Mammary microvascular endothelial cell (primary cell): ENCODE data around the gene ENKD1. TPM values are rescaled to one million over a fixed set of nuclear protein-coding genes. Genes with fewer than 3 reads are reported as not detected.

Source experiments
- total RNA-seq: library from RNA; depleted of rRNA; stranded (reverse); fragments of >200 nt; gene quantifications from 2 replicates; pipeline ENCODE4 v1.2.3, GENCODE V29; 2015

The ENKD1 gene
- 14.3 and 16.5 TPM in 2 replicates for total RNA-seq

GRCh38 chr16:67666559-67667452, at the start of gene ENKD1, which contains the start of gene C16orf86:
Gene ENKD1, minus strand, starts transcription at chr16:67666750. Its CDS starts 308 bp downstream, at chr16:67666442.
Gene C16orf86, plus strand, starts transcription at chr16:67666814. Its CDS starts 157 bp downstream, at chr16:67666971.

GRCh38 chr16:67660564-67661028, 6.0 kb downstream of the ENKD1 start, which contains the start of gene PARD6A:
Gene PARD6A, plus strand, starts transcription at chr16:67660960. Its CDS starts 79 bp downstream, at chr16:67661039.

GRCh38 chr16:67659675-67660563, 6.6 kb downstream of the ENKD1 start, which contains the start of gene ACD:
Gene ACD, minus strand, starts transcription at chr16:67660260. Its CDS starts 40 bp downstream, at chr16:67660220.

Other genes with a start within 250 kb of the ENKD1 start
- not detected in 2 replicates for gene HSD11B2, start 235.6 kb downstream of the ENKD1 start, total RNA-seq
- 170 and 206 TPM in 2 replicates for gene ATP6V0D1, start 185.6 kb downstream of the ENKD1 start, total RNA-seq
- gene AGRP, start 183.2 kb downstream of the ENKD1 start, total RNA-seq = not detected in 2 replicates
- 53.6 and 66.6 TPM in 2 replicates for gene RIPOR1, start 137.9 kb downstream of the ENKD1 start, total RNA-seq
- 25.5 and 27.7 TPM in 2 replicates for gene CTCF, start 104.2 kb downstream of the ENKD1 start, total RNA-seq
- gene CARMIL2, start 21.6 kb downstream of the ENKD1 start, total RNA-seq = 0.25 and 3.6 TPM in 2 replicates
- gene ACD, start 6.5 kb downstream of the ENKD1 start, total RNA-seq = 26.0 and 35.8 TPM in 2 replicates
- 2.8 and 4.5 TPM in 2 replicates for gene PARD6A, start 5.8 kb downstream of the ENKD1 start, total RNA-seq
- gene C16orf86, start 64 bp upstream of the ENKD1 start, total RNA-seq = 3.6 and 5.8 TPM in 2 replicates
- gene GFOD2, start 52.6 kb upstream of the ENKD1 start, total RNA-seq = 19.6 TPM in 2 replicates
- 8.6 and 10.3 TPM in 2 replicates for gene RANBP10, start 139.8 kb upstream of the ENKD1 start, total RNA-seq
- 0.13 and 0.20 TPM in 2 replicates for gene TSNAXIP1, start 140.1 kb upstream of the ENKD1 start, total RNA-seq
- 35.4 and 40.7 TPM in 2 replicates for gene THAP11, start 175.6 kb upstream of the ENKD1 start, total RNA-seq
- 158 and 170 TPM in 2 replicates for gene NUTF2, start 180.2 kb upstream of the ENKD1 start, total RNA-seq
- gene CENPT, start 180.9 kb upstream of the ENKD1 start, total RNA-seq = 29.4 and 31.6 TPM in 2 replicates
- gene EDC4, start 206.3 kb upstream of the ENKD1 start, total RNA-seq = 50.1 and 74.3 TPM in 2 replicates
- gene NRN1L, start 218.1 kb upstream of the ENKD1 start, total RNA-seq = 0.69 TPM in 1 of 2 replicates, not detected in the other
- 8.3 and 10.8 TPM in 2 replicates for gene PSKH1, start 226.5 kb upstream of the ENKD1 start, total RNA-seq